SK-N-SH (cell line): ENCODE data around the gene RAB6D. TPM values are rescaled to one million over a fixed set of nuclear protein-coding genes. Genes with fewer than 3 reads are reported as not detected.
"Not testable (repeated sequence)": the region's sequence is repeated elsewhere in the genome, so short reads cannot be mapped to it uniquely, and the experiment has no call there.

Experiments used
- CTCF ChIA-PET: fragments of 300-600, 350-600 bp; formaldehyde crosslinking; extraction: SDS; loops from one replicate; lab custom pipeline; 2021; lab: Yijun Ruan, JAX
- POLR2A ChIA-PET: fragments of 350-600 bp; sonication (Branson Sonifier 250); formaldehyde crosslinking; extraction: SDS; loops from one replicate; lab custom pipeline; 2020; ENCODE audit warnings: antibody characterized with exemption, inconsistent platforms; lab: Yijun Ruan, JAX
- DNase-seq: peaks from one replicate; pipeline ENCODE4 v3.0.0; 2012
- H2AFZ ChIP-seq: fragments of 200-600 bp; sonication (generic); 2 replicates; pipeline ENCODE4 v1.8.1; 2016; ENCODE audit warnings: antibody characterized with exemption, mild to moderate bottlenecking, low read depth
- H3F3A ChIP-seq: fragments of 200-600 bp; sonication (generic); replicated peaks from 2 replicates; pipeline ENCODE3; 2016; ENCODE audit warnings: antibody characterized with exemption, mild to moderate bottlenecking; ENCODE audit not compliant: insufficient read depth
- H3K27ac ChIP-seq, 2 experiments: fragments of 200-500 bp in 1 of 2; fragments of 200-600 bp in 1 of 2; sonication (Bioruptor generic) in 1 of 2; sonication (generic), shearing (Covaris generic) in 1 of 2; 2 replicates each; pipeline versions ENCODE4 v1.5.1 to v1.6.1; 2014 to 2016; ENCODE audit warnings: low read depth in 2 of 2, inconsistent platforms in 1 of 2, low read length in 1 of 2, mild to moderate bottlenecking in 1 of 2, mixed read lengths in 1 of 2
- H3K27me3 ChIP-seq: fragments of 200-600 bp; sonication (generic), shearing (Covaris generic); 2 replicates; pipeline ENCODE4 v1.6.1; 2016; ENCODE audit warnings: mixed run types; ENCODE audit not compliant: insufficient read depth
- H3K36me3 ChIP-seq, 2 experiments: fragments of 200-500 bp in 1 of 2; fragments of 200-600 bp in 1 of 2; sonication (Bioruptor generic) in 1 of 2; sonication (generic) in 1 of 2; replicated peaks in 1 of 2; 2 replicates each; pipeline versions ENCODE3 to v1.5.1; 2014 to 2016; ENCODE audit warnings: low read length in 1 of 2, mild to moderate bottlenecking in 1 of 2; ENCODE audit not compliant: insufficient read depth in 2 of 2, control insufficient read depth in 1 of 2
- H3K4me1 ChIP-seq, 2 experiments: fragments of 200-500 bp in 1 of 2; fragments of 200-600 bp in 1 of 2; sonication (Bioruptor generic) in 1 of 2; sonication (generic), shearing (Covaris generic) in 1 of 2; 2 replicates each; pipeline versions ENCODE4 v1.5.1 to v1.6.1; 2014 to 2016; ENCODE audit warnings: low read depth in 1 of 2, low read length in 1 of 2, mixed run types in 1 of 2; ENCODE audit not compliant: insufficient read depth in 2 of 2, control insufficient read depth in 1 of 2
- H3K4me2 ChIP-seq: fragments of 200-600 bp; sonication (generic), shearing (Covaris generic); 2 replicates; pipeline ENCODE4 v1.6.1; 2017; ENCODE audit warnings: mixed run types
- H3K4me3 ChIP-seq, 2 experiments: fragments of 200-500 bp in 1 of 2; fragments of 200-600 bp in 1 of 2; sonication (Bioruptor generic) in 1 of 2; sonication (generic), shearing (Covaris generic) in 1 of 2; 2 replicates each; pipeline versions ENCODE4 v1.5.1 to v1.8.1; 2014 to 2016; ENCODE audit warnings: low read depth in 2 of 2, inconsistent platforms in 1 of 2, low read length in 1 of 2, mild to moderate bottlenecking in 1 of 2, mixed read lengths in 1 of 2, moderate library complexity in 1 of 2
- H3K79me2 ChIP-seq: fragments of 200-600 bp; sonication (generic); 2 replicates; pipeline ENCODE4 v1.8.1; 2017; ENCODE audit warnings: mild to moderate bottlenecking; ENCODE audit not compliant: insufficient read depth
- H3K9ac ChIP-seq: fragments of 200-600 bp; sonication (generic); 2 replicates; pipeline ENCODE4 v1.6.1; 2017; ENCODE audit warnings: mixed run types
- H3K9me2 ChIP-seq: fragments of 200-600 bp; sonication (generic); 2 replicates; pipeline ENCODE4 v1.6.1; 2017; ENCODE audit warnings: mixed run types
- H3K9me3 ChIP-seq: fragments of 200-600 bp; sonication (generic); 2 replicates; pipeline ENCODE4 v1.6.1; 2017; ENCODE audit warnings: mixed run types, mild to moderate bottlenecking, moderate library complexity
- H4K20me1 ChIP-seq: fragments of 200-600 bp; sonication (generic); 2 replicates; pipeline ENCODE4 v1.6.1; 2017; ENCODE audit warnings: mild to moderate bottlenecking, mixed run types; ENCODE audit not compliant: insufficient read depth
- EZH2phosphoT487 ChIP-seq: fragments of 200-600 bp; sonication (generic); IDR thresholded peaks from 2 replicates; pipeline ENCODE4 v1.6.1; 2017; ENCODE audit warnings: low read depth, mixed run types, mild to moderate bottlenecking, antibody characterized with exemption, moderate library complexity, borderline replicate concordance
- FOSL2 ChIP-seq: IDR thresholded peaks from 2 replicates; pipeline ENCODE4 v1.4.0; 2012; ENCODE audit warnings: low read depth, mild to moderate bottlenecking, moderate library complexity, borderline replicate concordance
- FOXJ3 ChIP-seq: sonication (generic); formaldehyde crosslinking; IDR thresholded peaks from 2 replicates; pipeline ENCODE4 v1.5.1; 2020; ENCODE audit warnings: mild to moderate bottlenecking, missing genetic modification reagents
- POLR2AphosphoS5 ChIP-seq: IDR thresholded peaks from 2 replicates; pipeline ENCODE4 v1.6.1; 2012; ENCODE audit warnings: low read depth, low read length
- SIN3A ChIP-seq: IDR thresholded peaks from 2 replicates; pipeline ENCODE4 v1.6.1; 2012; ENCODE audit warnings: low read depth, mild to moderate bottlenecking, low read length, moderate library complexity, borderline replicate concordance
- WGBS: methylation state at CpG from one replicate; pipeline ENCODE4 v1.1.6; 2017; ENCODE audit warnings: low lambda C conversion rate; 5-methylcytosine and 5-hydroxymethylcytosine counted together
- polyA plus RNA-seq, 3 experiments: library from polyadenylated mRNA; depleted of rRNA; stranded (reverse); fragments of >200 nt; gene quantifications; 2 replicates each; pipeline ENCODE4 v1.2.3, GENCODE V29; 2012
- TF ChIP-seq, protein P1 (sequence below): fragments of 200-600 bp; sonication (generic); IDR thresholded peaks from 2 replicates; pipeline ENCODE4 v1.6.1; 2017; ENCODE audit warnings: antibody characterized with exemption, mild to moderate bottlenecking, moderate library complexity
- TF ChIP-seq, protein P2 (sequence below): fragments of 150-350 bp; IDR thresholded peaks from 2 replicates; pipeline ENCODE4 v1.6.1; 2016; ENCODE audit warnings: mild to moderate bottlenecking, low read depth, low read length
- TF ChIP-seq, protein P3 (sequence below): IDR thresholded peaks from 2 replicates; pipeline ENCODE4 v1.4.0; 2012; ENCODE audit warnings: low read depth, borderline replicate concordance

Gene RAB6D
- polyA plus RNA-seq, 1 of the 3 experiments (the other 2 are of a cell fraction) = not detected

DNA sequence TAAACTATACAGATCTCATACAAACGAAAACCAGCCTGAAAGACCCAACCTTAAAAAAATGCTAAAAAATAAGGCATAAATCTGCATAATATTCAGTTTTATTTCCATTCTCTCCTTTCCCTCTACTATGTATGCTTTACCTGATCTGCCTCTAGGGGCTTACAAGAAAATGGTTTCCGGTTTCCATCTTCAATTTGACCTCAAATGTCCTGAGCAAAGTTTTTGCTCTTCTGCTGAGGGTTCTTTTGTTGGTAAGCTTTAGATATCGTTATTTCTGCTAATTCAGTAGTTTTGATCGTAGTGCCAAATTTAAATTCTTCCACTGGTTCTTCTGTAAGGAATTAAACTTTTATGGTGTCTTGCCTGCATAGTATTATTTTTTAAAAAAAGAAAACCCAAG, 2.2 kb downstream of the RAB6D start:
- TF ChIP-seq, protein P1, sequence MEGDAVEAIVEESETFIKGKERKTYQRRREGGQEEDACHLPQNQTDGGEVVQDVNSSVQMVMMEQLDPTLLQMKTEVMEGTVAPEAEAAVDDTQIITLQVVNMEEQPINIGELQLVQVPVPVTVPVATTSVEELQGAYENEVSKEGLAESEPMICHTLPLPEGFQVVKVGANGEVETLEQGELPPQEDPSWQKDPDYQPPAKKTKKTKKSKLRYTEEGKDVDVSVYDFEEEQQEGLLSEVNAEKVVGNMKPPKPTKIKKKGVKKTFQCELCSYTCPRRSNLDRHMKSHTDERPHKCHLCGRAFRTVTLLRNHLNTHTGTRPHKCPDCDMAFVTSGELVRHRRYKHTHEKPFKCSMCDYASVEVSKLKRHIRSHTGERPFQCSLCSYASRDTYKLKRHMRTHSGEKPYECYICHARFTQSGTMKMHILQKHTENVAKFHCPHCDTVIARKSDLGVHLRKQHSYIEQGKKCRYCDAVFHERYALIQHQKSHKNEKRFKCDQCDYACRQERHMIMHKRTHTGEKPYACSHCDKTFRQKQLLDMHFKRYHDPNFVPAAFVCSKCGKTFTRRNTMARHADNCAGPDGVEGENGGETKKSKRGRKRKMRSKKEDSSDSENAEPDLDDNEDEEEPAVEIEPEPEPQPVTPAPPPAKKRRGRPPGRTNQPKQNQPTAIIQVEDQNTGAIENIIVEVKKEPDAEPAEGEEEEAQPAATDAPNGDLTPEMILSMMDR = 0 out of 2 replicates have a peak, but pooled peaks have one; percentile 17
- H3K36me3 ChIP-seq, H3K4me3 ChIP-seq, H3F3A ChIP-seq, H3K27ac ChIP-seq, H3K9me2 ChIP-seq, H3K4me2 ChIP-seq, H3K9me3 ChIP-seq, POLR2A ChIA-PET, H3K27me3 ChIP-seq, CTCF ChIA-PET, H3K9ac ChIP-seq, DNase-seq, H3K4me1 ChIP-seq, H3K79me2 ChIP-seq, H2AFZ ChIP-seq, H4K20me1 ChIP-seq: not testable (repeated sequence)
- 6% methylated on average over 4 of the region's 4 CpGs for WGBS

DNA sequence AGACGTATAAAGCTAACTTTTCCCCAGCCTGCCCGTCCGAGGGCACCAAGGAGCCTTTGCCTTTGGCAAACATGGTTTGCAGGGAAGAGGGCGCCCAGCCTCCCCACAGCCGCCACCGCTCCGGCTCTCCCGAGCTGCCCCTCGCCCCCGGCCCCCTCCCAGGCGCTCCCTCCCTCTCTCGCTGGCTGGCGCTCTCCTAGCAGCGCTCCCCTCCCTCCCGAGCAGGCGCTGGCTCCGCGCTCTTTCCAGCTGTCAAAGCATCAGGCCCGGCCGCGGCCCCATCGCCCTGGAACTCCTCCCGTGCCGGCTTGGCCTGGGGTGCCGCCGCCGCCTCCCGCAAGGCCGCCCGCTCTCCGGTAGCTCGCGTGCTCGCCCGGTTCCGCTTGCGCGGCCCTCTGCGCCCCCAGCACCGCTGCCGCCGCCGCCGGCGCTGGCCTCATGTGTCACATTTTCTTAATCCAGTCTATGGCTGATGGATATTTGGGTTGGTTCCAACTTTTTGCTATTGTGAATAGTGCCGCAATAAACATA, 10.7 kb downstream of the RAB6D start:
- H3K36me3 ChIP-seq, H3K79me2 ChIP-seq, H3K9me3 ChIP-seq, CTCF ChIA-PET, H3K27me3 ChIP-seq, H3K9me2 ChIP-seq, H3K4me1 ChIP-seq, H3K27ac ChIP-seq, H2AFZ ChIP-seq, H4K20me1 ChIP-seq, H3K4me3 ChIP-seq, DNase-seq, H3F3A ChIP-seq, H3K4me2 ChIP-seq, H3K9ac ChIP-seq, POLR2A ChIA-PET: not testable (repeated sequence)
- WGBS = 79% methylated on average over 21 of the region's 46 CpGs

DNA sequence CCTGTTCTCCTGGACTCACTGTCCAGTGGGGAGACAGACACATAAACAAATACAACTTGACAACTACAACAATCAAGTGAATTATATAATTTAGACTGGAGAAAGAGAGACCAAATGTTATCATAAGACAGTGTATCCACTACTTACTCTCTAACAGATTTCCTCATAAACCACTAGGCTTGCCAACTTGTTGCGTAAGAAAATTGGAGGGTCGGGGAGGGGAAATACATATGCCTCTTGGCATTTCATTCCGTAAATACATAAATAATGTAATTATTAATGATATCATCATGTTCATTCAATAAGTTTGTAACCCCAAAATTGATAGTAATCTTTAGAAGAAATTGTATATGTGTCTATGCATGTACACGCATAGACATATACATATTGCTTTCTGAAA, 14.9 kb downstream of the RAB6D start:
- H3K9me2 ChIP-seq = no peaks in the 10 kb centered on the region
- TF ChIP-seq EZH2phosphoT487 (no peak), FOSL2 (no peak), POLR2AphosphoS5 (no peak), SIN3A (no peak), FOXJ3 (CRISPR knock-in tag) (no peak)
- TF ChIP-seq, protein P2, sequence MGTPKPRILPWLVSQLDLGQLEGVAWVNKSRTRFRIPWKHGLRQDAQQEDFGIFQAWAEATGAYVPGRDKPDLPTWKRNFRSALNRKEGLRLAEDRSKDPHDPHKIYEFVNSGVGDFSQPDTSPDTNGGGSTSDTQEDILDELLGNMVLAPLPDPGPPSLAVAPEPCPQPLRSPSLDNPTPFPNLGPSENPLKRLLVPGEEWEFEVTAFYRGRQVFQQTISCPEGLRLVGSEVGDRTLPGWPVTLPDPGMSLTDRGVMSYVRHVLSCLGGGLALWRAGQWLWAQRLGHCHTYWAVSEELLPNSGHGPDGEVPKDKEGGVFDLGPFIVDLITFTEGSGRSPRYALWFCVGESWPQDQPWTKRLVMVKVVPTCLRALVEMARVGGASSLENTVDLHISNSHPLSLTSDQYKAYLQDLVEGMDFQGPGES = no peak
- TF ChIP-seq, protein P3, sequence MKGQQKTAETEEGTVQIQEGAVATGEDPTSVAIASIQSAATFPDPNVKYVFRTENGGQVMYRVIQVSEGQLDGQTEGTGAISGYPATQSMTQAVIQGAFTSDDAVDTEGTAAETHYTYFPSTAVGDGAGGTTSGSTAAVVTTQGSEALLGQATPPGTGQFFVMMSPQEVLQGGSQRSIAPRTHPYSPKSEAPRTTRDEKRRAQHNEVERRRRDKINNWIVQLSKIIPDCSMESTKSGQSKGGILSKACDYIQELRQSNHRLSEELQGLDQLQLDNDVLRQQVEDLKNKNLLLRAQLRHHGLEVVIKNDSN = no peak
- H3K4me3 ChIP-seq = no peak overlapping the region
- POLR2A ChIA-PET = no interaction called here
- no peaks in the 10 kb centered on the region for H3K9me3 ChIP-seq
- H3K27ac ChIP-seq = no peak overlapping the region
- H4K20me1 ChIP-seq = no peaks in the 10 kb centered on the region
- H2AFZ ChIP-seq = no peak overlapping the region
- CTCF ChIA-PET = interaction anchor here (1.2 kb wide), 1 partner anchor 13 kb away, joined by 3 read pairs; no protein-coding TSS in a partner anchor
- H3K4me1 ChIP-seq = no peaks in the 10 kb centered on the region
- no peak overlapping the region for H3K4me2 ChIP-seq
- no peaks in the 10 kb centered on the region for H3F3A ChIP-seq
- no peaks in the 10 kb centered on the region for H3K36me3 ChIP-seq
- DNase-seq = no peak
- H3K9ac ChIP-seq = no peak overlapping the region
- 30% methylated on average over 4 of the region's 4 CpGs for WGBS
- H3K79me2 ChIP-seq = no peaks in the 10 kb centered on the region
- no peaks in the 10 kb centered on the region; the same call in 1 of the 2 replicates for H3K27me3 ChIP-seq

DNA sequence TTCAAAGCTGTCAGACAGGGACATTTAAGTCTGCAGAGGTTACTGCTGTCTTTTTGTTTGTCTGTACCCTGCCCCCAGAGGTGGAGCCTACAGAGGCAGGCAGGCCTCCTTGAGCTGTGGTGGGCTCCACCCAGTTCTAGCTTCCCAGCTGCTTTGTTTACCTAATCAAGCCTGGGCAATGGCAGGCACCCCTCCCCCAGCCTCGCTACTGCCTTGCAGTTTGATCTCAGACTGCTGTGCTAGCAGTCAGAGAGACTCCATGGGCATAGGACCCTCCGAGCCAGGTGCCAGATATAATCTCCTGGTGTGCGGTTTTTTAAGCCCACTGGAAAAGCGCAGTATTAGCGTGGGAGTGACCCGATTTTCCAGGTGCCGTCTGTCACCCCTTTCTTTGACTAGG, 16.9 kb downstream of the RAB6D start:
- WGBS = 11% methylated on average over 6 of the region's 7 CpGs
- POLR2A ChIA-PET = not testable (repeated sequence)

More for the DNA sequence above, 16.9 kb downstream of the RAB6D start:
- H3K4me2 ChIP-seq, H3K27ac ChIP-seq, H3K79me2 ChIP-seq, H2AFZ ChIP-seq, H3K9me3 ChIP-seq, H4K20me1 ChIP-seq, H3K4me3 ChIP-seq, CTCF ChIA-PET, H3K9me2 ChIP-seq, H3K4me1 ChIP-seq, H3K9ac ChIP-seq, H3F3A ChIP-seq, H3K27me3 ChIP-seq, DNase-seq, H3K36me3 ChIP-seq: not testable (repeated sequence)
